Measurements from ENCODE around the gene PSME3. TPM values are rescaled to one million over a fixed set of nuclear protein-coding genes. Genes with fewer than 3 reads are reported as not detected.
"Not testable (repeated sequence)": the region's sequence is repeated elsewhere in the genome, so short reads cannot be mapped to it uniquely, and the experiment has no call there.

PSME3 gene
- total RNA-seq, 2 donors from 2014 or later: 41.2 to 82.5 TPM

- TF ChIP-seq CTCF (IDR thresholded peaks at IDR 0.05): no peak
- ATAC-seq (ENCODE audit: insufficient number of reproducible peaks, low FRiP score, low read depth): no peak
- no peak overlapping the region for H3K4me3 ChIP-seq
Measured at GRCh38 chr17:42877037-42877436, 43.8 kb downstream of the PSME3 start.

GRCh38 chr17:42878123-42878880 is 45.1 kb downstream of the PSME3 start:
- DNase-seq (ENCODE audit: low spot score) (no peak), ATAC-seq (ENCODE audit: insufficient number of reproducible peaks, low FRiP score, low read depth) (no peak)
- H3K4me1 ChIP-seq (ENCODE audit: control insufficient read depth in 1 of 2, low read depth in 2 of 2): no peaks in the 10 kb centered on the region
- peaks cover 5% of the 10 kb centered on the region for H3K36me3 ChIP-seq
- TF ChIP-seq CTCF (IDR thresholded peaks at IDR 0.05): no peak
- H3K27me3 ChIP-seq (replicated peaks; ENCODE audit: insufficient read depth): no peaks in the 10 kb centered on the region
- H3K4me3 ChIP-seq: no peak overlapping the region
- H3K27ac ChIP-seq: no peak overlapping the region
- H3K9me3 ChIP-seq: no peaks in the 10 kb centered on the region

More at GRCh38 chr17:42877037-42877436, 43.8 kb downstream of the PSME3 start:
- no peaks in the 10 kb centered on the region for H3K4me1 ChIP-seq (ENCODE audit: control insufficient read depth in 1 of 2, low read depth in 2 of 2)
- H3K9me3 ChIP-seq: no peaks in the 10 kb centered on the region
- H3K36me3 ChIP-seq: peaks cover 5% of the 10 kb centered on the region
- H3K27ac ChIP-seq: no peak overlapping the region
- DNase-seq (ENCODE audit: low spot score): no peak
- H3K27me3 ChIP-seq (replicated peaks; ENCODE audit: insufficient read depth): no peaks in the 10 kb centered on the region

- TF ChIP-seq CTCF (IDR thresholded peaks at IDR 0.05): no peak
- Histone ChIP-seq H3K4me3 (no peak overlapping the region), H3K9me3 (no peaks in the 10 kb centered on the region), H3K27me3 (replicated peaks; ENCODE audit: insufficient read depth) (no peaks in the 10 kb centered on the region), H3K36me3 (peaks cover 2% of the 10 kb centered on the region), H3K27ac (no peak overlapping the region), H3K4me1 (ENCODE audit: control insufficient read depth in 1 of 2, low read depth in 2 of 2) (no peaks in the 10 kb centered on the region)
- no peak for ATAC-seq (ENCODE audit: insufficient number of reproducible peaks, low FRiP score, low read depth)
- DNase-seq (ENCODE audit: low spot score): no peak
Measured at GRCh38 chr17:42878924-42879595, 45.9 kb downstream of the PSME3 start.

GRCh38 chr17:42879596-42879985 is 46.4 kb downstream of the PSME3 start:
- no peak overlapping the region for H3K27ac ChIP-seq
- no peaks in the 10 kb centered on the region for H3K27me3 ChIP-seq (replicated peaks; ENCODE audit: insufficient read depth)
- H3K36me3 ChIP-seq: no peaks in the 10 kb centered on the region
- no peaks in the 10 kb centered on the region for H3K9me3 ChIP-seq
- TF ChIP-seq CTCF (IDR thresholded peaks at IDR 0.05): no peak
- ATAC-seq (ENCODE audit: insufficient number of reproducible peaks, low FRiP score, low read depth) (no peak), DNase-seq (ENCODE audit: low spot score) (no peak)
- H3K4me3 ChIP-seq: no peak overlapping the region
- H3K4me1 ChIP-seq (ENCODE audit: control insufficient read depth in 1 of 2, low read depth in 2 of 2): no peaks in the 10 kb centered on the region

- H3K27me3 ChIP-seq (replicated peaks; ENCODE audit: insufficient read depth): no peaks in the 10 kb centered on the region
- no peak for TF ChIP-seq CTCF (IDR thresholded peaks at IDR 0.05)
- H3K27ac ChIP-seq: no peak overlapping the region
- H3K4me3 ChIP-seq: no peak overlapping the region
- H3K9me3 ChIP-seq: no peaks in the 10 kb centered on the region
- no peaks in the 10 kb centered on the region for H3K36me3 ChIP-seq
- no peak for DNase-seq (ENCODE audit: low spot score)
- no peak for ATAC-seq (ENCODE audit: insufficient number of reproducible peaks, low FRiP score, low read depth)
- H3K4me1 ChIP-seq (ENCODE audit: control insufficient read depth in 1 of 2, low read depth in 2 of 2): no peaks in the 10 kb centered on the region
Measured at GRCh38 chr17:42880776-42881310, 47.6 kb downstream of the PSME3 start.

GRCh38 chr17:42881706-42882105 is 48.5 kb downstream of the PSME3 start:
- H3K27ac ChIP-seq; H3K4me1 ChIP-seq (ENCODE audit: control insufficient read depth in 1 of 2, low read depth in 2 of 2); H3K9me3 ChIP-seq; H3K36me3 ChIP-seq; DNase-seq (ENCODE audit: low spot score); H3K4me3 ChIP-seq; ATAC-seq (ENCODE audit: insufficient number of reproducible peaks, low FRiP score, low read depth); H3K27me3 ChIP-seq (replicated peaks; ENCODE audit: insufficient read depth): not testable (repeated sequence)
